Stimulated activated CD4-positive, alpha-beta T cell treated with anti-CD3 and anti-CD28 coated beads, Interleukin-15, amount 100 ng/mL, for 48 hours (primary cell): Measurements from ENCODE around the gene GPSM3.
"Not testable (repeated sequence)": the region's sequence is repeated elsewhere in the genome, so short reads cannot be mapped to it uniquely, and the experiment has no call there.

Source experiments
- DNase-seq, 2 donors: peaks; one replicate each; pipeline ENCODE4 v3.0.0-alpha.2; 2020; ENCODE audit warnings: low read depth in 2 of 2

Gene GPSM3

DNA sequence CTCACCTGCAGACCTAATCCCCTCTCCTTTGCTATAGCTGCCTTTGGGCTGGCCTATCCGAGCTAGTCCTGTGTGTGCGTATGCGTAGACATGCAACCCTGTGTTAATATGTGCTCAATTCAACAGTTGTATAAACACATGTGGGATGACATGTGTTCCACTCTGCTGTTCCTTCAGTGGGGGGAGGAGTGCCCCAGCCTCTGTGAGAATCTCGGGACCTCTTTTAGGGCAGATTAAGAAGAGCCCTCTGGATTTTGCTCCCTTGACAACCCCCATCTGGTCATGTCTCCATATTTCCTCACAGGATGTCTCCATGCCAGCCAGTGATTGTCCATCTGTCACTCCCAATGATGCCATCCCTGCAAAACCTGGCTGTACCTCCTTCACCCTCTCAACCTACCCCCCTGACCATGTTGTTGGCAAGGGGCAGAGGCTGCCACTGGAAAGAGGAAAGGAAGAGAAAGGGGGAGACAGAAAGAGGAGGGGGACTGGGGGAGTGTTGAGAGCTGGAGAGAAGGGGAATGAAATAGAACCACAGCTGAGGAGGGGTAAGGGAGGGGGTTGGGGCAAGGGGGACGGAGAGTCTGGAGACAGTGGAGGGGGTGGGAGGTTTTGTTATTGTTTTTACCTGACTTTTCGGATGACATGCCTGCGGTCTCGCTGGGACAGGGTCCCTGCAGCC is 41.1 kb downstream of the GPSM3 start:
- DNase-seq = no peak

DNA sequence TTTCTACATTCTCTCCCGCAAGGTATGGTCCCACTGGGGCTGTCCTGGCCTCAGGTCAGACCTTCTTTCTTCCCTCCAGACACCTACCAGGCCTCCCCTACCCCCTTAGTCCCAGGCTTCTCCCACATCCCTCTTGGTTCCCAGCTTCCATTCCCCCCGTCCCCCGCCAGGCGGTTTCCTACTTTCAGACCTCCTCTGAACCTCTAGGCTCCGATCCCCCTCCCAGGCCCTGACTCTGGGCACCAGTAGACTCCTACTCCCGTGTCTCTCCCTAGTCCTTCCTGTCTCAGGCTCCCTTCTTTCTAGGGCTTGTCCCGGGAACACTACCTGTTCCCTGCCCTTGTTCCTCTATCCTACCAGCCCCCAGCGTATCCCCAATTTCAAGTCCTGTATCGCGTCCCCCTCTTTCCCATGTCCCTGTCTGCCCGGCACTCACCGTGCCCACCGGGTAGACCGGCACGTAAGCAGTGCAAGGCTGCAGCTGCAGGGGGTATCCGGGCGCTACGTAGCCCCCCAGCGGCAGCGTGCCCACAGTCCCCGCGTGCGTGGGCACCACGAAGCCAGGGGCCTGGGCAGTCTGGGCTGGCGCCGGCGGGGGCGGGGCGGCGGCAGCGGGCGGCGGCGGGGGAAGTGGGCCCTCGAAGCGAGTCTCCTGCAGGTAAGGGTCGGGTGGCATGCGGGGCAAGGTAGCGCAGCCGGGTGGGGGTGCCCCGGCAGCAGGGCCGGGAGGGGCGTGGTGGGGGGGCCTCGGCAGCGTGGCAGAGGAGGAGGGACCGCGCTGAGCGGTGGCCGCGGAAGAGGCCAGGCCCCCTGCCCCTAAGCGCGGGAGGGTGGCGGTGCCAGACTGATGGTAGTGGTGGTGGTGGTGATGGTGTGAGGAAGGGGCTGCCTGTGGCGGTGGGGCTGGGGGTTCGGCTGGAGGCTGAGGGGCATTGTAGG is 42.2 kb downstream of the GPSM3 start:
- no peak for DNase-seq

DNA sequence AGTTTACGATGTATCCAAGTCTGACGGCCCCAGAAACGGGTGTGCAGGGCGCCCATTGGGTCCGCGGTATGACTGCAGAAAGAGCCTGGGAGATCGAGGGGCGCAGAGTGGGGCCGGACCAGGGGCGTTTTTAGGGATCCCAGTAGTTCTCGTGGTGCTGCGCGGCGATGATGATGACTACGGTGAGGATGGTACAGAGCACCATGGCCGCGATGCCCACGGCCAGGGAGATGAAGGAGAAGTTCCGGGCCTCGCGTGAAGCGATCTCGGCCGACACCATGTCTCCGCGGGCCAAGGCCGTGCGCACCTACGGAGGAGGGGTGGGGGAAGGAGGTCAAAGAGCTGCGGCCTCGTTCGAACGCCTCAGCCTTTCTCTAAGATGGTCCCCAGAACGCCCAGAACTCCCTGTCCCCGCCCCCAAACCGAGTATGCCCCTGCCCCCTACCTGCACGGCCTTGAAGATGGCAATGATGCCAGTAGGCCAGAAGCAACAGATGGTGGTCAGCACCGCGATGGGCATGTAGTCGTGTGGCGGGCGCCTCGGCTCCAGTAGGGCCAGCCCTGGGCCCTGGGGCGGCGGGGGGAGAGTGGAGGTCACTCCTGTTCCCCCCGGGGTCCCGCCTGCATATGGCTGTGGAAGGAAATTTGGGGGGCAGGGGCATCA is 43.2 kb downstream of the GPSM3 start:
- no peak for DNase-seq

DNA sequence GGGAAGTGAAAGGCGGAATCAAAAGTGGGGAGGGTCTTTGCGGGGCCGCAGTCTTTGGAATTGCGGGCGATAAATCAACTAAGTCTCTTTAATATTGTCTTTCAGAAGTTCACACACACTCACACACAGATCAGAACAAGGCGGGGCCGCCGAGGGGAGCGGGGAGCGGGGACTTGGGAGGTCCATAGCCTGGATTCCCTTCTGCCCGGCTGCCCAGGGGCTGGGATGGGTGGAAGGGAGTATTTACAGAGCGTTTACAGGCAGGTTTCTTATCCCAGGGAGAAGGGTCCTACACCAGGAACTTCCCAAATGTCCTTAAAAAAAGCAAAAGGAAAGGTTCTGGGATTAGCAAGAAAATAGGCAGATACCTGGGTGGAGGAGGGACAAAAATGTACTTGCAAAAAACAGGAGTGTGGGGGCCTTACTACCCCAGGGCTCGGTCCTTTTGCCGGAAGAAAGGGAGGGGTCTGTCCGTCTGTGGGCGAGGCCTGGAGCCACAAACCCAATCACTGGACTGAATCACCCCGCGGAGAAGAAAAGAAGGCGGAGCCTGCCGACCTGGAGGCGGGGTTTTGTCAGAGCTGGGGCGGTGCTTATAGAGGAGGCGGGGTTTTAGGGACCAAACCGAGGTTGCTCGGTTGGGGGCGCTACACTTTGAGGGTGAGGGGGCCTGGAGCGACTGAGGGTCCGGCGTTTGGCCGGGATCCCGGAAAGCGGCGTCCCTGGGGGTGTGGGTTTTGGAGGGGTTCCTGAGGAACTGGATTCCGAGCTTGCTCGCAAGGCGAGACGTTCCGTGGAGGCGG is 44.0 kb downstream of the GPSM3 start:
- peak; percentile 70 to 79 for DNase-seq

DNA sequence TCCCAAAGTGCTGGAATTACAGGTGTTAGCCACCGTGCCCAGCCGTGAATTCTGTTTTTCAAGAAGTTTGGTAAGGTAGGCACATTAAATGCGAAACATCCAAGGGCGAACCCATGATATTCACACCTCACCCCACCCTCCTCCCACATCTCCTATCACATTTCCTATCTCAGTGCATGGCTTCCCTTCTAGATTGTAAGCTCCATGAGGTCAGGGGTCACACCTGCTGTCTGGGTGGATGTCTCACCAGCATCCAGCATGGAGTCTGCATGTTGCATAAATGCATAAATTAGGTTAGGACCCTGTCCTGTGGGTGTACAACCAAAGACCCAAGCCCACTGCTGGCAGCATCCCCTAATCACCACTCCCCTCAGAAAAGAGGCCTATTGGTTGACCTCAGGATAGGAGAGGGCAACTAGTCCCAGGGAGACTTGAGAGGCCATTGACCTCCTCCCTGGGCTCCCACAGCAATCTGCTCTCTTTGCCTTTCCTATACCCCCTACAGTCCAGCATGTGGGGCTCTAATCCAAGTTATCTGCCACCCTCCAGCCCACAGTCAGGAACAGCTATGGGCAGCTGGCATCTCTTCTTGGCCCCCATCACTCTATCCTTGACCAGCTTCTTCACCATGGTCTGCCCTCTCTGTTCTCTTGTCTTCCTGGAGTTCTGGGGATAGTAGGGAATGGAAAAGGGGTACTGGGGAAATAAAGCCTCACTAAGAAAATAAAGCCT is 44.9 kb downstream of the GPSM3 start:
- DNase-seq = no peak

DNA sequence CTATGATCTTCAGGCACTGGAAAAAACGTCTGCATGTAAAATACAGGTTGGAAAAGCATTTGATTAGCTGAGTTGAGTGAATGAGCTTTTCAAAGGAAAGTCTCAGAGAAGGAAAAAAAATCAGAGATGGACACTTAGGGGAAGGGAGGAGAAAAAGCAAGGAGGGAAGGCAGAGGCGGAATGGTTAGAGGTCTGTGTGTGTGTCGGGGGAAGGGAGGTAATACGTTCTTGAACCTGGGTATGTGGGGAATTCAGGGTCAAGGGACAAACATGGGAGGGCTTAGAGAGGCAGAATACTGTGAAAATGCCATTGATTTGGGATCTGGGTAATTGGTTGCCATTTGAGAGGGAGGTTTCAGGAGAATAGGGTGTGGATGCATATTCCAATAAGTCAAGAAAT is 45.8 kb downstream of the GPSM3 start:
- no peak for DNase-seq

DNA sequence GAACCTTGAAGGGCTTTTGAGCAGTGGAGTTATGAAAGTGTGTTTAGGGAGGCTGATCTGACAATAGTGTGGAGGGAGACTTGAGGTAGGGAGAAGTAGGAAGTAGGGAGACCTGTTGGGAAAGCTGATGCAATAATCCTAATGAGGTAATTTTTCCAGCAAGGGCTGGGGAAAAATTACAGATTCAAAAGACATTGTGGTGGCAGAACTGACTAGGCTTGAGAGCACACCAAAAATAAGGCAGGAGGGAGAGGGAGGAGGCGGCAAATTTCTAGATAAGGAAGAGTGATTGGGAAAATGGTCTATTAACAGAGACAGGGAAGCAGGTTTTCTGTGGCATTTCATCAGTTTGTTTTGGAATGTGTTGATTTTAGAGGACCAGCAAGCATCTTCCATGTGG is 46.2 kb downstream of the GPSM3 start:
- DNase-seq = no peak

DNA sequence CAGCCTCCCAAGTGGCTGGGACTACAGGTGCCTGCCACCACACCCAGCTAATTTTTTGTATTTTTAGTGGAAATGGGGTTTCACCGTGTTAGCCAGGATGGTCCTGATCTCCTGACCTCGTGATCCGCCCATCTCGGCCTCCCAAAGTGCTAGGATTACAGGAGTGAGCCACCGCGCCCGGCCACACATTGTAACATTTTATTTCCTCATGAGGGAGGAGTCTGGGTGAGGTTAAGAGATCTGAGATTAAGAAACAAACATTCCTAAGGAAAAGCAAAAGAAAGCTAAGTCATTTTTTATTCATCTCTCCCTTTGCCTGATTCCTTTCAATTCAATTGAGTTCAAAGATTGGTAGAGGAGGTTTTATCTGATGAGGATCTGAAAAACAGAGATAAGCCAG is 48.2 kb downstream of the GPSM3 start:
- not testable (repeated sequence) for DNase-seq
